ENCODE results near the gene HSD17B8.
A peak's percentile ranks its signal among the peaks of the same experiment; 100 is the strongest.

Gene HSD17B8

GRCh38 chr6:33195304-33196165 lies 8.9 kb upstream of the HSD17B8 start:
- TF ChIP-seq CTCF (IDR thresholded peaks at IDR 0.05; ENCODE audit: low read depth, low read length) (no peak), EZH2phosphoT487 (IDR thresholded peaks at IDR 0.05; ENCODE audit: low read depth) (no peak)
- no peak overlapping the region for H3K27ac ChIP-seq (ENCODE audit: low read length)
- peaks cover 13% of the 10 kb centered on the region for H3K36me3 ChIP-seq (replicated peaks; ENCODE audit: low read depth, low read length)
- no peaks in the 10 kb centered on the region; the same call in 1 of the 2 replicates for H4K20me1 ChIP-seq (ENCODE audit: insufficient read depth, low read length)
- no peaks in the 10 kb centered on the region for H3K27me3 ChIP-seq (ENCODE audit: low read depth, low read length)
- H2AFZ ChIP-seq (ENCODE audit: low read depth, low read length), result no peak overlapping the region
- peaks cover 17% of the 10 kb centered on the region for H3K79me2 ChIP-seq (ENCODE audit: low read length)
- no peak overlapping the region for H3K4me3 ChIP-seq (ENCODE audit: low read length)
- H3K4me1 ChIP-seq (ENCODE audit: low read length), result 0 out of 2 replicates have a peak, but pooled peaks cover 2% of the 10 kb centered on the region
- no peak overlapping the region for H3K4me2 ChIP-seq (ENCODE audit: low read length)
- no peak overlapping the region for H3K9ac ChIP-seq (ENCODE audit: low read length)
- H3K9me3 ChIP-seq (ENCODE audit: insufficient read depth, low read length), result no peaks in the 10 kb centered on the region

GRCh38 chr6:33197431-33198048 lies 6.9 kb upstream of the HSD17B8 start:
- H4K20me1 ChIP-seq (ENCODE audit: insufficient read depth, low read length), result no peaks in the 10 kb centered on the region; the same call in 1 of the 2 replicates
- H3K4me3 ChIP-seq (ENCODE audit: low read length), result no peak overlapping the region
- no peak for TF ChIP-seq EZH2phosphoT487 (IDR thresholded peaks at IDR 0.05; ENCODE audit: low read depth)
- TF ChIP-seq CTCF (IDR thresholded peaks at IDR 0.05; ENCODE audit: low read depth, low read length), result peak; percentile 66
- H3K27ac ChIP-seq (ENCODE audit: low read length), result no peak overlapping the region
- peaks cover 26% of the 10 kb centered on the region for H3K36me3 ChIP-seq (replicated peaks; ENCODE audit: low read depth, low read length)
- H2AFZ ChIP-seq (ENCODE audit: low read depth, low read length), result no peak overlapping the region
- H3K4me2 ChIP-seq (ENCODE audit: low read length), result no peak overlapping the region
- no peaks in the 10 kb centered on the region for H3K27me3 ChIP-seq (ENCODE audit: low read depth, low read length)
- no peak overlapping the region for H3K9ac ChIP-seq (ENCODE audit: low read length)
- H3K9me3 ChIP-seq (ENCODE audit: insufficient read depth, low read length), result no peaks in the 10 kb centered on the region
- peaks cover 35% of the 10 kb centered on the region for H3K79me2 ChIP-seq (ENCODE audit: low read length)
- H3K4me1 ChIP-seq (ENCODE audit: low read length), result peaks cover 11% of the 10 kb centered on the region

- Histone ChIP-seq H4K20me1 (ENCODE audit: insufficient read depth, low read length) (no peaks in the 10 kb centered on the region; the same call in 1 of the 2 replicates), H3K4me3 (ENCODE audit: low read length) (no peak overlapping the region), H3K4me1 (ENCODE audit: low read length) (peaks cover 11% of the 10 kb centered on the region), H3K27me3 (ENCODE audit: low read depth, low read length) (no peaks in the 10 kb centered on the region), H3K9me3 (ENCODE audit: insufficient read depth, low read length) (no peaks in the 10 kb centered on the region), H3K79me2 (ENCODE audit: low read length) (peaks cover 36% of the 10 kb centered on the region), H3K36me3 (replicated peaks; ENCODE audit: low read depth, low read length) (peaks cover 29% of the 10 kb centered on the region), H3K27ac (ENCODE audit: low read length) (no peak overlapping the region), H2AFZ (ENCODE audit: low read depth, low read length) (no peak overlapping the region), H3K9ac (ENCODE audit: low read length) (no peak overlapping the region), H3K4me2 (ENCODE audit: low read length) (no peak overlapping the region)
- TF ChIP-seq CTCF (IDR thresholded peaks at IDR 0.05; ENCODE audit: low read depth, low read length) (no peak), EZH2phosphoT487 (IDR thresholded peaks at IDR 0.05; ENCODE audit: low read depth) (no peak)
Measured at GRCh38 chr6:33198159-33198852, 6.1 kb upstream of the HSD17B8 start.
